Bone marrow (tissue), 2 donors: ENCODE measurements around the gene ADRA2C.

Experiments
- DNase-seq, 2 donors: peaks; one replicate each; lab custom pipeline; 2025; lab: John Stamatoyannopoulos, UW

ADRA2C gene

GRCh38 chr4:3777669-3778068 is 11.5 kb downstream of the ADRA2C start:
- no peak for DNase-seq

- no peak for DNase-seq
Observed at GRCh38 chr4:3779509-3779908, 13.3 kb downstream of the ADRA2C start.

- no peak for DNase-seq
Observed at GRCh38 chr4:3780347-3781171, 14.4 kb downstream of the ADRA2C start.

- no peak for DNase-seq
Observed at GRCh38 chr4:3781193-3781886, 15.2 kb downstream of the ADRA2C start.

GRCh38 chr4:3781997-3782930 is 16.1 kb downstream of the ADRA2C start:
- no peak for DNase-seq

GRCh38 chr4:3783693-3784306 is 17.6 kb downstream of the ADRA2C start:
- no peak for DNase-seq

- DNase-seq, result no peak
Observed at GRCh38 chr4:3784454-3785291, 18.5 kb downstream of the ADRA2C start.

GRCh38 chr4:3785292-3785565 is 19.0 kb downstream of the ADRA2C start:
- no peak for DNase-seq

- DNase-seq, result no peak
Observed at GRCh38 chr4:3786196-3786869, 20.1 kb downstream of the ADRA2C start.

- no peak for DNase-seq
Observed at GRCh38 chr4:3787489-3788365, 21.5 kb downstream of the ADRA2C start.

GRCh38 chr4:3788366-3788660 is 22.1 kb downstream of the ADRA2C start:
- DNase-seq, result no peak

GRCh38 chr4:3789587-3789986 is 23.4 kb downstream of the ADRA2C start:
- DNase-seq, result no peak

- DNase-seq, result no peak
Observed at GRCh38 chr4:3790006-3790561, 23.9 kb downstream of the ADRA2C start.

GRCh38 chr4:3791256-3791655 is 25.1 kb downstream of the ADRA2C start:
- no peak for DNase-seq

- DNase-seq, result no peak
Observed at GRCh38 chr4:3791910-3792542, 25.8 kb downstream of the ADRA2C start.

GRCh38 chr4:3792813-3793212 is 26.6 kb downstream of the ADRA2C start:
- DNase-seq, result no peak

GRCh38 chr4:3793545-3793944 is 27.4 kb downstream of the ADRA2C start:
- no peak for DNase-seq

- DNase-seq, result no peak
Observed at GRCh38 chr4:3796960-3797359, 30.8 kb downstream of the ADRA2C start.
